HCT116 (cell line): Measurements from ENCODE around the gene NPPC. TPM values are rescaled to one million over a fixed set of nuclear protein-coding genes. Genes with fewer than 3 reads are reported as not detected.

Experiments
- ATAC-seq: fragments of 200-7000 bp; cut with Tn5 transposase; 2 replicates; pipeline ENCODE4 v1.9.1; 2020; ENCODE audit warnings: mild to moderate bottlenecking, moderate library complexity
- BruUV-seq: library from RNA; stranded (reverse); fragments of 400-500 nt; replicated peaks from 2 replicates; lab custom pipeline; 2021; lab: Mats Ljungman, UMichigan
- CTCF ChIA-PET: fragments of 300-600 bp; sonication (Branson Sonifier 250); formaldehyde crosslinking; loops from one replicate; lab custom pipeline; 2021; ENCODE audit warnings: antibody characterized with exemption; lab: Charles Lee
- POLR2A ChIA-PET: fragments of 300-600, 350-600 bp; sonication (Branson Sonifier 250); formaldehyde crosslinking; loops from one replicate; lab custom pipeline; 2021; ENCODE audit warnings: antibody characterized with exemption; lab: Charles Lee
- RAD21 ChIA-PET, 2 experiments: fragments of 300-600 bp; sonication (Branson Sonifier 250); formaldehyde crosslinking; loops; one replicate each; lab custom pipeline; 2023; ENCODE audit warnings: low total read pairs in 2 of 2; ENCODE audit not compliant: uncharacterized antibody in 2 of 2, unreplicated experiment in 2 of 2, low non-redundant PET in 1 of 2; lab: Charles Lee
- DNase-seq: peaks from one replicate; pipeline ENCODE4 v3.0.0-alpha.2; 2010; ENCODE audit warnings: low read depth, low spot score
- H2AFZ ChIP-seq: fragments of 200-600 bp; shearing (Covaris generic), sonication (generic); 2 replicates; pipeline ENCODE4 v1.6.1; 2017; ENCODE audit warnings: low read depth, mixed run types, mixed read lengths, antibody characterized with exemption, low read length; ENCODE audit not compliant: poor library complexity, severe bottlenecking
- H3K27ac ChIP-seq: 2 replicates; pipeline ENCODE4 v1.5.1; 2012; ENCODE audit warnings: low read depth, low read length
- H3K27me3 ChIP-seq: fragments of 200-600 bp; sonication (generic); 2 replicates; pipeline ENCODE4 v1.6.1; 2016; ENCODE audit warnings: mixed run types, low read length, mixed read lengths; ENCODE audit not compliant: insufficient read depth
- H3K36me3 ChIP-seq, 2 experiments: fragments of 200-500 bp in 1 of 2; fragments of 200-600 bp in 1 of 2; sonication (Bioruptor generic) in 1 of 2; sonication (generic) in 1 of 2; 2 replicates each; pipeline versions ENCODE4 v1.5.1 to v1.6.1; 2014 to 2016; ENCODE audit warnings: low read length in 2 of 2, inconsistent platforms in 1 of 2, mixed read lengths in 1 of 2, mixed run types in 1 of 2; ENCODE audit not compliant: insufficient read depth in 2 of 2, control insufficient read depth in 1 of 2
- H3K4me1 ChIP-seq, 2 experiments: fragments of 200-600 bp in 1 of 2; sonication (generic) in 1 of 2; 2 replicates each; pipeline versions ENCODE4 v1.5.1 to v1.6.1; 2012 to 2017; ENCODE audit warnings: low read length in 2 of 2, inconsistent platforms in 1 of 2, mild to moderate bottlenecking in 1 of 2, mixed read lengths in 1 of 2, mixed run types in 1 of 2, moderate library complexity in 1 of 2; ENCODE audit not compliant: insufficient read depth in 2 of 2, control insufficient read depth in 1 of 2
- H3K4me2 ChIP-seq: fragments of 200-600 bp; sonication (generic); 2 replicates; pipeline ENCODE4 v1.6.1; 2017; ENCODE audit warnings: mixed run types, low read length, mixed read lengths
- H3K4me3 ChIP-seq, 2 experiments: fragments of 200-600 bp in 1 of 2; sonication (generic) in 1 of 2; replicated peaks in 1 of 2; 2 replicates each; pipeline ENCODE4 v1.5.1; 2011 to 2016; ENCODE audit warnings: low read length in 2 of 2, control low read depth in 1 of 2, low read depth in 1 of 2, mild to moderate bottlenecking in 1 of 2, mixed read lengths in 1 of 2, mixed run types in 1 of 2
- H3K79me2 ChIP-seq: fragments of 200-600 bp; sonication (generic); 2 replicates; pipeline ENCODE4 v1.6.1; 2017; ENCODE audit warnings: mild to moderate bottlenecking, mixed run types, low read length, moderate library complexity, mixed read lengths; ENCODE audit not compliant: insufficient read depth
- H3K9ac ChIP-seq: fragments of 200-600 bp; sonication (generic); 2 replicates; pipeline ENCODE4 v1.6.1; 2016; ENCODE audit warnings: low read length, mixed read lengths
- H3K9me2 ChIP-seq: fragments of 200-600 bp; sonication (generic), shearing (Covaris generic); 2 replicates; pipeline ENCODE4 v1.6.1; 2017; ENCODE audit warnings: mixed run types, mild to moderate bottlenecking, moderate library complexity; ENCODE audit not compliant: insufficient read depth
- H3K9me3 ChIP-seq, 2 experiments: fragments of 200-500 bp in 1 of 2; fragments of 200-600 bp in 1 of 2; sonication (Bioruptor generic) in 1 of 2; sonication (generic) in 1 of 2; 2 replicates each; pipeline ENCODE4 v1.6.1; 2014 to 2017; ENCODE audit warnings: low read length in 2 of 2, mixed read lengths in 2 of 2, inconsistent platforms in 1 of 2, low read depth in 1 of 2, mild to moderate bottlenecking in 1 of 2, mixed run types in 1 of 2, moderate library complexity in 1 of 2; ENCODE audit not compliant: control insufficient read depth in 1 of 2, insufficient read depth in 1 of 2
- H4K20me1 ChIP-seq: fragments of 200-600 bp; sonication (generic), shearing (Covaris generic); 2 replicates; pipeline ENCODE4 v1.6.1; 2017; ENCODE audit warnings: mixed run types, mild to moderate bottlenecking, moderate library complexity; ENCODE audit not compliant: insufficient read depth
- ELF1 ChIP-seq: IDR thresholded peaks from 2 replicates; pipeline ENCODE4 v1.6.1; 2012; ENCODE audit warnings: low read depth, borderline replicate concordance
- EZH2 ChIP-seq: fragments of 200-600 bp; sonication (generic); IDR thresholded peaks from 2 replicates; pipeline ENCODE4 v1.6.1; 2017; ENCODE audit warnings: antibody characterized with exemption, mixed run types
- EZH2phosphoT487 ChIP-seq: fragments of 200-600 bp; IDR thresholded peaks from 2 replicates; pipeline ENCODE4 v1.6.1; 2018; ENCODE audit warnings: antibody characterized with exemption, borderline replicate concordance
- JUND ChIP-seq: IDR thresholded peaks from 2 replicates; pipeline ENCODE4 v1.6.1; 2012
- RAD21 ChIP-seq: IDR thresholded peaks from 2 replicates; pipeline ENCODE4 v1.6.1; 2012; ENCODE audit warnings: low read depth, mild to moderate bottlenecking
- SIN3A ChIP-seq: IDR thresholded peaks from 2 replicates; pipeline ENCODE4 v1.6.1; 2012; ENCODE audit warnings: low read depth
- SP1 ChIP-seq: IDR thresholded peaks from 2 replicates; pipeline ENCODE4 v1.6.1; 2012; ENCODE audit warnings: low read depth
- TCF7L2 ChIP-seq: IDR thresholded peaks from 2 replicates; pipeline ENCODE4 v1.7.0; 2011; ENCODE audit warnings: borderline replicate concordance, inconsistent platforms; ENCODE audit not compliant: insufficient read depth, insufficient read length; ENCODE audit errors: extremely low read depth
- ZBTB33 ChIP-seq: IDR thresholded peaks from 2 replicates; pipeline ENCODE4 v1.6.1; 2011; ENCODE audit warnings: mild to moderate bottlenecking, low read length, moderate library complexity; ENCODE audit not compliant: insufficient replicate concordance; ENCODE audit errors: extremely low read depth
- intact Hi-C: fragments of 100-400 bp; cut with micrococcal nuclease; formaldehyde crosslinking; loops from 2 replicates; pipeline ENCODE4 v1.10.0; 2022
- total RNA-seq: library from RNA; stranded (reverse); gene quantifications from one replicate; pipeline ENCODE4 v1.2.1, GENCODE V29; 2021; ENCODE audit not compliant: unreplicated experiment

Gene NPPC
- total RNA-seq, 1 experiment from 2014 or later = 0.52 TPM

GRCh38 chr2:231879216-231879615, 47.0 kb downstream of the NPPC start:
- Histone ChIP-seq H3K4me2 (no peak overlapping the region), H2AFZ (no peak overlapping the region), H3K4me3 (no peak overlapping the region), H3K9me3 (no peaks in the 10 kb centered on the region), H3K79me2 (no peaks in the 10 kb centered on the region), H4K20me1 (no peaks in the 10 kb centered on the region), H3K9ac (no peak overlapping the region), H3K27ac (no peak overlapping the region), H3K4me1 (no peaks in the 10 kb centered on the region), H3K36me3 (no peaks in the 10 kb centered on the region), H3K9me2 (no peaks in the 10 kb centered on the region), H3K27me3 (no peaks in the 10 kb centered on the region)
- POLR2A ChIA-PET = no interaction called here
- no peak for DNase-seq
- BruUV-seq = no TSS peak
- intact Hi-C loops = no loop called here
- ATAC-seq = no peak
- RAD21 ChIA-PET = no interaction called here
- CTCF ChIA-PET = interaction anchor here (1.3 kb wide), 1 partner anchor 21 kb away, joined by 8 read pairs; no protein-coding TSS in a partner anchor
- TF ChIP-seq ZBTB33 (no peak), ELF1 (no peak), JUND (no peak), TCF7L2 (no peak), RAD21 (no peak), SIN3A (no peak), EZH2phosphoT487 (no peak), EZH2 (no peak), SP1 (no peak)
